HCT116 (cell line): ENCODE results near the gene MAP2K1. TPM values are rescaled to one million over a fixed set of nuclear protein-coding genes. Genes with fewer than 3 reads are reported as not detected.

Experiments used
- ATAC-seq: fragments of 200-7000 bp; cut with Tn5 transposase; 2 replicates; pipeline ENCODE4 v1.9.1; 2020; ENCODE audit warnings: mild to moderate bottlenecking, moderate library complexity
- BruUV-seq: library from RNA; stranded (reverse); fragments of 400-500 nt; replicated peaks from 2 replicates; lab custom pipeline; 2021; lab: Mats Ljungman, UMichigan
- CTCF ChIA-PET: fragments of 300-600 bp; sonication (Branson Sonifier 250); formaldehyde crosslinking; loops from one replicate; lab custom pipeline; 2021; ENCODE audit warnings: antibody characterized with exemption; lab: Charles Lee
- POLR2A ChIA-PET: fragments of 300-600, 350-600 bp; sonication (Branson Sonifier 250); formaldehyde crosslinking; loops from one replicate; lab custom pipeline; 2021; ENCODE audit warnings: antibody characterized with exemption; lab: Charles Lee
- RAD21 ChIA-PET, 2 experiments: fragments of 300-600 bp; sonication (Branson Sonifier 250); formaldehyde crosslinking; loops; one replicate each; lab custom pipeline; 2023; ENCODE audit warnings: low total read pairs in 2 of 2; ENCODE audit not compliant: uncharacterized antibody in 2 of 2, unreplicated experiment in 2 of 2, low non-redundant PET in 1 of 2; lab: Charles Lee
- DNase-seq: peaks from one replicate; pipeline ENCODE4 v3.0.0-alpha.2; 2010; ENCODE audit warnings: low read depth, low spot score
- H2AFZ ChIP-seq: fragments of 200-600 bp; shearing (Covaris generic), sonication (generic); 2 replicates; pipeline ENCODE4 v1.6.1; 2017; ENCODE audit warnings: low read depth, mixed run types, mixed read lengths, antibody characterized with exemption, low read length; ENCODE audit not compliant: poor library complexity, severe bottlenecking
- H3K27ac ChIP-seq: 2 replicates; pipeline ENCODE4 v1.5.1; 2012; ENCODE audit warnings: low read depth, low read length
- H3K27me3 ChIP-seq: fragments of 200-600 bp; sonication (generic); 2 replicates; pipeline ENCODE4 v1.6.1; 2016; ENCODE audit warnings: mixed run types, low read length, mixed read lengths; ENCODE audit not compliant: insufficient read depth
- H3K36me3 ChIP-seq, 2 experiments: fragments of 200-500 bp in 1 of 2; fragments of 200-600 bp in 1 of 2; sonication (Bioruptor generic) in 1 of 2; sonication (generic) in 1 of 2; 2 replicates each; pipeline versions ENCODE4 v1.5.1 to v1.6.1; 2014 to 2016; ENCODE audit warnings: low read length in 2 of 2, inconsistent platforms in 1 of 2, mixed read lengths in 1 of 2, mixed run types in 1 of 2; ENCODE audit not compliant: insufficient read depth in 2 of 2, control insufficient read depth in 1 of 2
- H3K4me1 ChIP-seq, 2 experiments: fragments of 200-600 bp in 1 of 2; sonication (generic) in 1 of 2; 2 replicates each; pipeline versions ENCODE4 v1.5.1 to v1.6.1; 2012 to 2017; ENCODE audit warnings: low read length in 2 of 2, inconsistent platforms in 1 of 2, mild to moderate bottlenecking in 1 of 2, mixed read lengths in 1 of 2, mixed run types in 1 of 2, moderate library complexity in 1 of 2; ENCODE audit not compliant: insufficient read depth in 2 of 2, control insufficient read depth in 1 of 2
- H3K4me2 ChIP-seq: fragments of 200-600 bp; sonication (generic); 2 replicates; pipeline ENCODE4 v1.6.1; 2017; ENCODE audit warnings: mixed run types, low read length, mixed read lengths
- H3K4me3 ChIP-seq, 2 experiments: fragments of 200-600 bp in 1 of 2; sonication (generic) in 1 of 2; replicated peaks in 1 of 2; 2 replicates each; pipeline ENCODE4 v1.5.1; 2011 to 2016; ENCODE audit warnings: low read length in 2 of 2, control low read depth in 1 of 2, low read depth in 1 of 2, mild to moderate bottlenecking in 1 of 2, mixed read lengths in 1 of 2, mixed run types in 1 of 2
- H3K79me2 ChIP-seq: fragments of 200-600 bp; sonication (generic); 2 replicates; pipeline ENCODE4 v1.6.1; 2017; ENCODE audit warnings: mild to moderate bottlenecking, mixed run types, low read length, moderate library complexity, mixed read lengths; ENCODE audit not compliant: insufficient read depth
- H3K9ac ChIP-seq: fragments of 200-600 bp; sonication (generic); 2 replicates; pipeline ENCODE4 v1.6.1; 2016; ENCODE audit warnings: low read length, mixed read lengths
- H3K9me2 ChIP-seq: fragments of 200-600 bp; sonication (generic), shearing (Covaris generic); 2 replicates; pipeline ENCODE4 v1.6.1; 2017; ENCODE audit warnings: mixed run types, mild to moderate bottlenecking, moderate library complexity; ENCODE audit not compliant: insufficient read depth
- H3K9me3 ChIP-seq, 2 experiments: fragments of 200-500 bp in 1 of 2; fragments of 200-600 bp in 1 of 2; sonication (Bioruptor generic) in 1 of 2; sonication (generic) in 1 of 2; 2 replicates each; pipeline ENCODE4 v1.6.1; 2014 to 2017; ENCODE audit warnings: low read length in 2 of 2, mixed read lengths in 2 of 2, inconsistent platforms in 1 of 2, low read depth in 1 of 2, mild to moderate bottlenecking in 1 of 2, mixed run types in 1 of 2, moderate library complexity in 1 of 2; ENCODE audit not compliant: control insufficient read depth in 1 of 2, insufficient read depth in 1 of 2
- H4K20me1 ChIP-seq: fragments of 200-600 bp; sonication (generic), shearing (Covaris generic); 2 replicates; pipeline ENCODE4 v1.6.1; 2017; ENCODE audit warnings: mixed run types, mild to moderate bottlenecking, moderate library complexity; ENCODE audit not compliant: insufficient read depth
- ATF3 ChIP-seq: IDR thresholded peaks from 2 replicates; pipeline ENCODE4 v1.6.1; 2012
- CBX3 ChIP-seq: IDR thresholded peaks from 2 replicates; pipeline ENCODE4 v1.6.1; 2012; ENCODE audit warnings: low read depth
- CEBPB ChIP-seq: IDR thresholded peaks from 2 replicates; pipeline ENCODE4 v1.6.1; 2012; ENCODE audit warnings: low read depth
- EGR1 ChIP-seq: IDR thresholded peaks from 2 replicates; pipeline ENCODE4 v1.6.1; 2012; ENCODE audit warnings: low read depth
- EZH2 ChIP-seq: fragments of 200-600 bp; sonication (generic); IDR thresholded peaks from 2 replicates; pipeline ENCODE4 v1.6.1; 2017; ENCODE audit warnings: antibody characterized with exemption, mixed run types
- EZH2phosphoT487 ChIP-seq: fragments of 200-600 bp; IDR thresholded peaks from 2 replicates; pipeline ENCODE4 v1.6.1; 2018; ENCODE audit warnings: antibody characterized with exemption, borderline replicate concordance
- FOSL1 ChIP-seq: IDR thresholded peaks from 2 replicates; pipeline ENCODE4 v1.6.1; 2012; ENCODE audit warnings: low read depth
- JUND ChIP-seq: IDR thresholded peaks from 2 replicates; pipeline ENCODE4 v1.6.1; 2012
- MAX ChIP-seq: IDR thresholded peaks from 2 replicates; pipeline ENCODE4 v1.6.1; 2012
- POLR2A ChIP-seq: IDR thresholded peaks from 2 replicates; pipeline ENCODE4 v1.7.0; 2011; ENCODE audit warnings: borderline replicate concordance; ENCODE audit not compliant: insufficient read depth, insufficient read length; ENCODE audit errors: extremely low read depth
- RAD21 ChIP-seq: IDR thresholded peaks from 2 replicates; pipeline ENCODE4 v1.6.1; 2012; ENCODE audit warnings: low read depth, mild to moderate bottlenecking
- REST ChIP-seq: IDR thresholded peaks from 2 replicates; pipeline ENCODE4 v1.6.1; 2012; ENCODE audit warnings: low read depth
- SIN3A ChIP-seq: IDR thresholded peaks from 2 replicates; pipeline ENCODE4 v1.6.1; 2012; ENCODE audit warnings: low read depth
- SP1 ChIP-seq: IDR thresholded peaks from 2 replicates; pipeline ENCODE4 v1.6.1; 2012; ENCODE audit warnings: low read depth
- SRF ChIP-seq: IDR thresholded peaks from 2 replicates; pipeline ENCODE4 v1.6.1; 2012; ENCODE audit warnings: low read depth
- intact Hi-C: fragments of 100-400 bp; cut with micrococcal nuclease; formaldehyde crosslinking; loops from 2 replicates; pipeline ENCODE4 v1.10.0; 2022
- total RNA-seq: library from RNA; stranded (reverse); gene quantifications from one replicate; pipeline ENCODE4 v1.2.1, GENCODE V29; 2021; ENCODE audit not compliant: unreplicated experiment

MAP2K1 gene
- total RNA-seq, 1 experiment from 2014 or later: 52.3 TPM

- Histone ChIP-seq H3K4me2 (no peak overlapping the region), H3K36me3 (no peaks in the 10 kb centered on the region), H3K4me1 (peaks cover 0 to 3% of the 10 kb centered on the region in 2 experiments; a peak in 2 of 4 replicates), H3K9ac (no peak overlapping the region), H2AFZ (no peak overlapping the region), H3K9me3 (no peaks in the 10 kb centered on the region), H3K79me2 (no peaks in the 10 kb centered on the region), H3K27ac (no peak overlapping the region), H4K20me1 (no peaks in the 10 kb centered on the region), H3K27me3 (no peaks in the 10 kb centered on the region), H3K9me2 (no peaks in the 10 kb centered on the region), H3K4me3 (no peak overlapping the region)
- RAD21 ChIA-PET: no interaction called here
- ATAC-seq (no peak), DNase-seq (no peak)
- CTCF ChIA-PET: no interaction called here
- TSS peak; percentile 60 for BruUV-seq
- peak; percentile 59; the same call in 1 of the 2 replicates for TF ChIP-seq ATF3
- no peak for TF ChIP-seq FOSL1
- TF ChIP-seq EZH2phosphoT487: no peak
- TF ChIP-seq EGR1: no peak
- peak; percentile 67 for TF ChIP-seq CEBPB
- peak; percentile 77 for TF ChIP-seq MAX
- no peak for TF ChIP-seq RAD21
- POLR2A ChIA-PET: no interaction called here
- intact Hi-C loops: no loop called here
These were observed 16.7 kb upstream of the MAP2K1 start for GRCh38 chr15:66369773-66370651.

- Histone ChIP-seq H3K9me3 (no peaks in the 10 kb centered on the region), H3K9me2 (no peaks in the 10 kb centered on the region), H3K79me2 (no peaks in the 10 kb centered on the region), H3K27ac (no peak overlapping the region), H3K9ac (no peak overlapping the region), H4K20me1 (no peaks in the 10 kb centered on the region), H3K4me2 (no peak overlapping the region), H3K4me1 (peaks cover 0 to 3% of the 10 kb centered on the region in 2 experiments; a peak in 1 of 4 replicates), H2AFZ (no peak overlapping the region), H3K27me3 (no peaks in the 10 kb centered on the region), H3K4me3 (no peak overlapping the region), H3K36me3 (no peaks in the 10 kb centered on the region)
- DNase-seq: no peak
- no peak for ATAC-seq
- TF ChIP-seq JUND (no peak), CBX3 (no peak), SIN3A (no peak), ATF3 (no peak), SP1 (no peak), REST (no peak), MAX (no peak), POLR2A (no peak), SRF (no peak), EZH2phosphoT487 (no peak), EZH2 (no peak)
- BruUV-seq: no TSS peak
- ChIA-PET CTCF (no interaction called here), POLR2A (no interaction called here), RAD21 (no interaction called here)
- intact Hi-C loops: no loop called here
These were observed 12.5 kb upstream of the MAP2K1 start for GRCh38 chr15:66374179-66374578.
